HepG2 (cell line): ENCODE measurements around the gene PPM1F. TPM values are rescaled to one million over a fixed set of nuclear protein-coding genes. Genes with fewer than 3 reads are reported as not detected.

ENCODE experiments used
- ATAC-seq: fragments of 200-7000 bp; cut with Tn5 transposase; 3 replicates; pipeline ENCODE4 v1.9.1; 2020; ENCODE audit warnings: mild to moderate bottlenecking, moderate library complexity
- BruUV-seq: library from RNA; stranded (reverse); fragments of 400-500 nt; replicated peaks from 2 replicates; lab custom pipeline; 2021; lab: Mats Ljungman, UMichigan
- CTCF ChIA-PET: fragments of 300-600 bp; formaldehyde crosslinking; extraction: SDS; loops from one replicate; lab custom pipeline; 2021; ENCODE audit warnings: low total read pairs, inconsistent platforms, low intra/inter-chr PET ratio; lab: Yijun Ruan, JAX
- POLR2A ChIA-PET: fragments of 350-600 bp; sonication (Branson Sonifier 250); formaldehyde crosslinking; loops from one replicate; lab custom pipeline; 2020; ENCODE audit warnings: antibody characterized with exemption, inconsistent platforms; lab: Yijun Ruan, JAX
- DNase-seq: peaks from one replicate; pipeline ENCODE4 v3.0.0-alpha.2; 2015; ENCODE audit warnings: low spot score
- FAIRE-seq: peaks from 3 replicates; lab custom pipeline; 2011; peaks lifted over from hg19 to GRCh38; lab: Jason Lieb, UNC
- H2AFZ ChIP-seq: one replicate; pipeline ENCODE4 v1.6.1; 2011; ENCODE audit warnings: low read length, inconsistent platforms
- H3K27ac ChIP-seq: fragments of 300-600 bp; 3 replicates; pipeline ENCODE4 v1.8.0; 2011; ENCODE audit warnings: mixed run types, mild to moderate bottlenecking, mixed read lengths, low read length, inconsistent platforms; ENCODE audit not compliant: insufficient read depth; ENCODE audit errors: extremely low read length
- H3K27me3 ChIP-seq, 2 experiments: fragments of 200-600 bp in 1 of 2; 2 replicates in 1 of 2; 3 replicates in 1 of 2; pipeline versions ENCODE4 v1.6.0 to v1.8.0; 2011; ENCODE audit warnings: low read length in 2 of 2, mild to moderate bottlenecking in 2 of 2, moderate library complexity in 2 of 2, inconsistent platforms in 1 of 2; ENCODE audit not compliant: insufficient read depth in 2 of 2, control insufficient read depth in 1 of 2
- H3K36me3 ChIP-seq, 2 experiments: fragments of 200-600 bp in 1 of 2; replicated peaks in 1 of 2; 2 replicates in 1 of 2; 3 replicates in 1 of 2; pipeline versions ENCODE4 v1.5.1 to v1.8.0; 2011; ENCODE audit warnings: low read length in 2 of 2, inconsistent platforms in 1 of 2; ENCODE audit not compliant: insufficient read depth in 2 of 2, control insufficient read depth in 1 of 2
- H3K4me1 ChIP-seq: 2 replicates; pipeline ENCODE4 v1.5.1; 2012; ENCODE audit warnings: low read length, inconsistent platforms; ENCODE audit not compliant: insufficient read depth
- H3K4me2 ChIP-seq: 2 replicates; pipeline ENCODE4 v1.6.0; 2011; ENCODE audit warnings: low read depth, low read length, inconsistent platforms
- H3K4me3 ChIP-seq, 3 experiments: fragments of 200-600 bp in 1 of 3; sonication (generic), shearing (Covaris generic) in 1 of 3; replicated peaks in 1 of 3; 2 replicates each; pipeline ENCODE4 v1.5.1; 2011 to 2016; ENCODE audit warnings: low read length in 3 of 3, inconsistent platforms in 2 of 3, low read depth in 2 of 3, mild to moderate bottlenecking in 2 of 3, control low read depth in 1 of 3, mixed read lengths in 1 of 3; ENCODE audit not compliant: insufficient read depth in 1 of 3
- H3K79me2 ChIP-seq: one replicate; pipeline ENCODE4 v1.6.1; 2011; ENCODE audit warnings: low read length, inconsistent platforms; ENCODE audit not compliant: insufficient read depth
- H3K9ac ChIP-seq: 2 replicates; pipeline ENCODE4 v1.6.0; 2011; ENCODE audit warnings: mild to moderate bottlenecking, low read depth, low read length, inconsistent platforms; ENCODE audit not compliant: insufficient read depth
- H3K9me3 ChIP-seq: 2 replicates; pipeline ENCODE4 v1.5.1; 2012; ENCODE audit warnings: mild to moderate bottlenecking, low read length
- H4K20me1 ChIP-seq: 2 replicates; pipeline ENCODE4 v1.6.0; 2011; ENCODE audit warnings: inconsistent platforms, mild to moderate bottlenecking, low read length, moderate library complexity; ENCODE audit not compliant: insufficient read depth
- AKAP8 ChIP-seq: sonication (generic); formaldehyde crosslinking; IDR thresholded peaks from 2 replicates; pipeline ENCODE4 v1.5.1; 2020; ENCODE audit warnings: mild to moderate bottlenecking, missing genetic modification reagents
- EED ChIP-seq: sonication (generic); formaldehyde crosslinking; IDR thresholded peaks from 2 replicates; pipeline ENCODE4 v1.5.0; 2020; ENCODE audit warnings: mild to moderate bottlenecking, missing genetic modification reagents
- EHMT2 ChIP-seq: fragments of 200-600 bp; sonication (generic); IDR thresholded peaks from 2 replicates; pipeline ENCODE4 v1.7.0; 2017; ENCODE audit warnings: antibody characterized with exemption, low read depth, low read length, borderline replicate concordance
- IRX3 ChIP-seq: sonication (generic); formaldehyde crosslinking; IDR thresholded peaks from 2 replicates; pipeline ENCODE4 v1.8.1; 2023; ENCODE audit warnings: mild to moderate bottlenecking, low read depth, missing genetic modification reagents, borderline replicate concordance
- MXD4 ChIP-seq: IDR thresholded peaks from 2 replicates; pipeline ENCODE4 v1.6.1; 2016; ENCODE audit warnings: mild to moderate bottlenecking, missing biosample characterization, missing genetic modification reagents
- RORA ChIP-seq: sonication (generic); formaldehyde crosslinking; IDR thresholded peaks from 2 replicates; pipeline ENCODE4 v1.5.0; 2020; ENCODE audit warnings: mild to moderate bottlenecking, missing genetic modification reagents, moderate library complexity
- SP1 ChIP-seq, 2 experiments: fragments of 450-650 bp in 1 of 2; sonication (generic) in 1 of 2; formaldehyde crosslinking in 1 of 2; IDR thresholded peaks; 2 replicates each; pipeline versions ENCODE4 v1.4.0 to v1.6.1; 2016 to 2020; ENCODE audit warnings: missing genetic modification reagents in 1 of 2
- ZMYM2 ChIP-seq: sonication (generic); formaldehyde crosslinking; IDR thresholded peaks from 2 replicates; pipeline ENCODE4 v1.8.0; 2022; ENCODE audit warnings: mild to moderate bottlenecking, missing genetic modification reagents
- ZNF460 ChIP-seq: sonication (generic); formaldehyde crosslinking; IDR thresholded peaks from 2 replicates; pipeline ENCODE4 v1.5.1; 2020; ENCODE audit warnings: missing genetic modification reagents, mild to moderate bottlenecking, borderline replicate concordance
- ZNF550 ChIP-seq: sonication (generic); formaldehyde crosslinking; IDR thresholded peaks from 2 replicates; pipeline ENCODE4 v1.4.0; 2020; ENCODE audit warnings: mild to moderate bottlenecking, missing genetic modification reagents, borderline replicate concordance
- ZNF576 ChIP-seq: sonication (generic); formaldehyde crosslinking; IDR thresholded peaks from 2 replicates; pipeline ENCODE4 v1.4.0; 2020; ENCODE audit warnings: mild to moderate bottlenecking, missing genetic modification reagents
- ZNF713 ChIP-seq: sonication (generic); formaldehyde crosslinking; IDR thresholded peaks from 2 replicates; pipeline ENCODE4 v1.4.0; 2020; ENCODE audit warnings: mild to moderate bottlenecking, missing genetic modification reagents
- WGBS: methylation state at CpG from one replicate; pipeline ENCODE4 v1.1.6; 2017; ENCODE audit warnings: low lambda C conversion rate; 5-methylcytosine and 5-hydroxymethylcytosine counted together
- in situ Hi-C: cut with HindIII; loops from 2 replicates; pipeline ENCODE4 v1.10.0; 2017; ENCODE audit warnings: low pct_unique_long_range_greater_than_20kb; ENCODE audit not compliant: extremely low pct_ligation_motif_present
- intact Hi-C: fragments of 100-400 bp; cut with micrococcal nuclease; formaldehyde crosslinking; loops from one replicate; pipeline ENCODE4 v1.10.0; 2022; ENCODE audit not compliant: unreplicated experiment
- polyA plus RNA-seq, 8 experiments: library from polyadenylated mRNA; depleted of rRNA in 3 of 8; stranded (reverse) in 7 of 8; unstranded in 1 of 8; fragments of >200 nt; fragmentation: Illumina TruSeq in 4 of 8; extraction: Trizol in 4 of 8; gene quantifications; 2 replicates each; pipeline versions ENCODE4 v1.2.1 to v1.2.3, GENCODE V29; 2011 to 2016; ENCODE audit warnings: low read depth in 4 of 8, missing spikeins in 1 of 8, mixed read lengths in 1 of 8; ENCODE audit not compliant: insufficient read depth in 1 of 8
- total RNA-seq, 5 experiments: library from RNA; depleted of rRNA; stranded (reverse); fragments of >200 nt; fragmentation: Illumina TruSeq; extraction: Trizol; gene quantifications; 2 replicates each; pipeline ENCODE4 v1.2.3, GENCODE V29; 2016; ENCODE audit warnings: low read depth in 1 of 5
- TF ChIP-seq, protein P1 (sequence below): sonication (generic); formaldehyde crosslinking; IDR thresholded peaks from 2 replicates; pipeline ENCODE4 v1.5.1; 2020; ENCODE audit warnings: missing genetic modification reagents, mild to moderate bottlenecking, borderline replicate concordance

The PPM1F gene
- total and polyA plus RNA-seq, 2 of the 13 experiments (the other 11 are each of a cell fraction or from before 2014, with no cell fraction given) = 11.0 to 19.6 TPM

- CTCF ChIA-PET = no interaction called here
These were observed 25.9 kb downstream of the PPM1F start for GRCh38 chr22:21926728-21927127.

DNA sequence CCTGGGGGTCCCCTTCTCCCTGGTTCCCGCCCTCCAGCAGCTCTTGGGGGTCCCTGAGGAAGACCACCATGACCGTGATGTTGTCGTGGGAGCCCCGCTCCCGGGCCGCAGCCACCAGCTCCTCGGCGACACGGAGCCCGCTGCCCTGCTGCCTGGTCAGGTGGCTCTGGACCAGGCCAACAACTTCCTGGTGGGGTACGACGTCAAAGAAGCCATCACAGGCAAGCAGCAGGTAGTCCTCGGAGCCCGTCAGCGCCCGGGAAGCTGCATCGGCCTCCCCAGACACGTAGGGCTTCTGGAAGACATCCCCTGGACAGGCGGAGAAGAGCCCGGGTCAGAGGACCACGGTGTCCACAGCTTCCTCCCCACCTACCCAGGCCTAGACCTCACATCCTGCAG lies 29.5 kb downstream of the PPM1F start:
- intact Hi-C loops = no loop called here
- no peaks in the 10 kb centered on the region for H3K79me2 ChIP-seq
- no peak overlapping the region for H3K4me2 ChIP-seq
- TF ChIP-seq ZNF576 (CRISPR knock-in tag) (no peak), RORA (CRISPR knock-in tag) (no peak), AKAP8 (CRISPR knock-in tag) (no peak)
- WGBS = 98% methylated on average over 8 of the region's 21 CpGs
- no peak for ATAC-seq
- in situ Hi-C loops = no loop called here
- no TSS peak for BruUV-seq
- no peaks in the 10 kb centered on the region for H3K27me3 ChIP-seq
- no peak for DNase-seq
- FAIRE-seq = no peak
- H3K9me3 ChIP-seq = no peaks in the 10 kb centered on the region
- H3K27ac ChIP-seq = no peak overlapping the region
- H3K36me3 ChIP-seq = peaks cover 0 to 9% of the 10 kb centered on the region in 2 experiments; a peak in 1 of 5 replicates
- ChIA-PET POLR2A (interaction anchor here (0.6 kb wide), 1 partner anchor 149 kb away, joined by 5 read pairs; no protein-coding TSS in a partner anchor), CTCF (no interaction called here)
- no peak overlapping the region for H3K9ac ChIP-seq
- H3K4me1 ChIP-seq = no peaks in the 10 kb centered on the region
- H4K20me1 ChIP-seq = no peaks in the 10 kb centered on the region
- H2AFZ ChIP-seq = no peak overlapping the region
- H3K4me3 ChIP-seq = no peak overlapping the region

More at GRCh38 chr22:21926728-21927127, 25.9 kb downstream of the PPM1F start:
- H2AFZ ChIP-seq = no peak overlapping the region
- no peak overlapping the region for H3K4me3 ChIP-seq
- H4K20me1 ChIP-seq = no peaks in the 10 kb centered on the region
- peaks cover 5 to 31% of the 10 kb centered on the region in 2 experiments; a peak in 4 of 5 replicates for H3K36me3 ChIP-seq
- in situ Hi-C loops = no loop called here
- H3K79me2 ChIP-seq = no peaks in the 10 kb centered on the region
- POLR2A ChIA-PET = no interaction called here
- no peaks in the 10 kb centered on the region for H3K9me3 ChIP-seq
- intact Hi-C loops = no loop called here
- H3K27ac ChIP-seq = no peak overlapping the region
- TF ChIP-seq SP1 (IDR thresholded peaks at IDR 0.05) (no peak), SP1 (CRISPR knock-in tag; IDR thresholded peaks at IDR 0.05) (no peak), ZMYM2 (CRISPR knock-in tag) (no peak), EHMT2 (no peak), ZNF460 (CRISPR knock-in tag) (no peak), IRX3 (CRISPR knock-in tag) (no peak), EED (CRISPR knock-in tag) (no peak), ZNF550 (CRISPR knock-in tag) (no peak), MXD4 (no peak), ZNF713 (CRISPR knock-in tag) (no peak)
- TF ChIP-seq, protein P1, sequence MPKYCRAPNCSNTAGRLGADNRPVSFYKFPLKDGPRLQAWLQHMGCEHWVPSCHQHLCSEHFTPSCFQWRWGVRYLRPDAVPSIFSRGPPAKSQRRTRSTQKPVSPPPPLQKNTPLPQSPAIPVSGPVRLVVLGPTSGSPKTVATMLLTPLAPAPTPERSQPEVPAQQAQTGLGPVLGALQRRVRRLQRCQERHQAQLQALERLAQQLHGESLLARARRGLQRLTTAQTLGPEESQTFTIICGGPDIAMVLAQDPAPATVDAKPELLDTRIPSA (CRISPR knock-in tag) = no peak
- no TSS peak for BruUV-seq
- no peak overlapping the region for H3K9ac ChIP-seq
- H3K4me2 ChIP-seq = no peak overlapping the region
- H3K27me3 ChIP-seq = no peaks in the 10 kb centered on the region
- FAIRE-seq = no peak
- H3K4me1 ChIP-seq = no peaks in the 10 kb centered on the region
- ATAC-seq = no peak
- no peak for DNase-seq
- no CpG with 5 or more reads among the region's 4 CpGs for whole genome bisulfite sequencing
